H1 (cell line): ENCODE results near the gene MGMT. TPM values are rescaled to one million over a fixed set of nuclear protein-coding genes. Genes with fewer than 3 reads are reported as not detected.

Source experiments
- BACH1 ChIP-seq: IDR thresholded peaks from 2 replicates; pipeline ENCODE4 v1.6.1; 2012; ENCODE audit warnings: low read length, improper control_type of control experiment
- KDM1A ChIP-seq: fragments of 200-600, 300-600 bp; sonication (generic); IDR thresholded peaks from 2 replicates; pipeline ENCODE4 v1.7.1; 2016; ENCODE audit warnings: mild to moderate bottlenecking, low read length, borderline replicate concordance
- polyA plus RNA-seq, 7 experiments: library from polyadenylated mRNA; depleted of rRNA in 3 of 7; stranded (reverse) in 5 of 7; unstranded in 2 of 7; fragments of >200 nt in 5 of 7; fragments of 200-250 nt in 2 of 7; gene quantifications; 1 replicate in 5 of 7; 2 replicates in 1 of 7; 4 replicates in 1 of 7; pipeline versions ENCODE4 v1.2.1 to v1.2.3, GENCODE V29; 2011 to 2013; ENCODE audit warnings: missing spikeins in 2 of 7, mixed read lengths in 2 of 7
- total RNA-seq: library from RNA; stranded (reverse); fragmentation: NEBNext Ultra II Directional; extraction: Animal tissue kit (Norgen Biotek cat#: 25700); gene quantifications from 2 replicates; pipeline ENCODE4 v1.2.1, GENCODE V29; 2021
- TF ChIP-seq, protein P1 (sequence below): fragments of 300-600 bp; sonication (generic); IDR thresholded peaks from 2 replicates; pipeline ENCODE4 v1.7.1; 2012; ENCODE audit warnings: low read length, moderate library complexity, mild to moderate bottlenecking, inconsistent platforms; ENCODE audit not compliant: insufficient replicate concordance
- TF ChIP-seq, protein P2 (sequence below): IDR thresholded peaks from 2 replicates; pipeline ENCODE4 v1.6.1; 2012; ENCODE audit warnings: inconsistent platforms

MGMT gene
- total and polyA plus RNA-seq, 2 of the 8 experiments (the other 6 are each of a cell fraction or from before 2014, with no cell fraction given): 9.9 to 10.7 TPM

- TF ChIP-seq, protein P1, sequence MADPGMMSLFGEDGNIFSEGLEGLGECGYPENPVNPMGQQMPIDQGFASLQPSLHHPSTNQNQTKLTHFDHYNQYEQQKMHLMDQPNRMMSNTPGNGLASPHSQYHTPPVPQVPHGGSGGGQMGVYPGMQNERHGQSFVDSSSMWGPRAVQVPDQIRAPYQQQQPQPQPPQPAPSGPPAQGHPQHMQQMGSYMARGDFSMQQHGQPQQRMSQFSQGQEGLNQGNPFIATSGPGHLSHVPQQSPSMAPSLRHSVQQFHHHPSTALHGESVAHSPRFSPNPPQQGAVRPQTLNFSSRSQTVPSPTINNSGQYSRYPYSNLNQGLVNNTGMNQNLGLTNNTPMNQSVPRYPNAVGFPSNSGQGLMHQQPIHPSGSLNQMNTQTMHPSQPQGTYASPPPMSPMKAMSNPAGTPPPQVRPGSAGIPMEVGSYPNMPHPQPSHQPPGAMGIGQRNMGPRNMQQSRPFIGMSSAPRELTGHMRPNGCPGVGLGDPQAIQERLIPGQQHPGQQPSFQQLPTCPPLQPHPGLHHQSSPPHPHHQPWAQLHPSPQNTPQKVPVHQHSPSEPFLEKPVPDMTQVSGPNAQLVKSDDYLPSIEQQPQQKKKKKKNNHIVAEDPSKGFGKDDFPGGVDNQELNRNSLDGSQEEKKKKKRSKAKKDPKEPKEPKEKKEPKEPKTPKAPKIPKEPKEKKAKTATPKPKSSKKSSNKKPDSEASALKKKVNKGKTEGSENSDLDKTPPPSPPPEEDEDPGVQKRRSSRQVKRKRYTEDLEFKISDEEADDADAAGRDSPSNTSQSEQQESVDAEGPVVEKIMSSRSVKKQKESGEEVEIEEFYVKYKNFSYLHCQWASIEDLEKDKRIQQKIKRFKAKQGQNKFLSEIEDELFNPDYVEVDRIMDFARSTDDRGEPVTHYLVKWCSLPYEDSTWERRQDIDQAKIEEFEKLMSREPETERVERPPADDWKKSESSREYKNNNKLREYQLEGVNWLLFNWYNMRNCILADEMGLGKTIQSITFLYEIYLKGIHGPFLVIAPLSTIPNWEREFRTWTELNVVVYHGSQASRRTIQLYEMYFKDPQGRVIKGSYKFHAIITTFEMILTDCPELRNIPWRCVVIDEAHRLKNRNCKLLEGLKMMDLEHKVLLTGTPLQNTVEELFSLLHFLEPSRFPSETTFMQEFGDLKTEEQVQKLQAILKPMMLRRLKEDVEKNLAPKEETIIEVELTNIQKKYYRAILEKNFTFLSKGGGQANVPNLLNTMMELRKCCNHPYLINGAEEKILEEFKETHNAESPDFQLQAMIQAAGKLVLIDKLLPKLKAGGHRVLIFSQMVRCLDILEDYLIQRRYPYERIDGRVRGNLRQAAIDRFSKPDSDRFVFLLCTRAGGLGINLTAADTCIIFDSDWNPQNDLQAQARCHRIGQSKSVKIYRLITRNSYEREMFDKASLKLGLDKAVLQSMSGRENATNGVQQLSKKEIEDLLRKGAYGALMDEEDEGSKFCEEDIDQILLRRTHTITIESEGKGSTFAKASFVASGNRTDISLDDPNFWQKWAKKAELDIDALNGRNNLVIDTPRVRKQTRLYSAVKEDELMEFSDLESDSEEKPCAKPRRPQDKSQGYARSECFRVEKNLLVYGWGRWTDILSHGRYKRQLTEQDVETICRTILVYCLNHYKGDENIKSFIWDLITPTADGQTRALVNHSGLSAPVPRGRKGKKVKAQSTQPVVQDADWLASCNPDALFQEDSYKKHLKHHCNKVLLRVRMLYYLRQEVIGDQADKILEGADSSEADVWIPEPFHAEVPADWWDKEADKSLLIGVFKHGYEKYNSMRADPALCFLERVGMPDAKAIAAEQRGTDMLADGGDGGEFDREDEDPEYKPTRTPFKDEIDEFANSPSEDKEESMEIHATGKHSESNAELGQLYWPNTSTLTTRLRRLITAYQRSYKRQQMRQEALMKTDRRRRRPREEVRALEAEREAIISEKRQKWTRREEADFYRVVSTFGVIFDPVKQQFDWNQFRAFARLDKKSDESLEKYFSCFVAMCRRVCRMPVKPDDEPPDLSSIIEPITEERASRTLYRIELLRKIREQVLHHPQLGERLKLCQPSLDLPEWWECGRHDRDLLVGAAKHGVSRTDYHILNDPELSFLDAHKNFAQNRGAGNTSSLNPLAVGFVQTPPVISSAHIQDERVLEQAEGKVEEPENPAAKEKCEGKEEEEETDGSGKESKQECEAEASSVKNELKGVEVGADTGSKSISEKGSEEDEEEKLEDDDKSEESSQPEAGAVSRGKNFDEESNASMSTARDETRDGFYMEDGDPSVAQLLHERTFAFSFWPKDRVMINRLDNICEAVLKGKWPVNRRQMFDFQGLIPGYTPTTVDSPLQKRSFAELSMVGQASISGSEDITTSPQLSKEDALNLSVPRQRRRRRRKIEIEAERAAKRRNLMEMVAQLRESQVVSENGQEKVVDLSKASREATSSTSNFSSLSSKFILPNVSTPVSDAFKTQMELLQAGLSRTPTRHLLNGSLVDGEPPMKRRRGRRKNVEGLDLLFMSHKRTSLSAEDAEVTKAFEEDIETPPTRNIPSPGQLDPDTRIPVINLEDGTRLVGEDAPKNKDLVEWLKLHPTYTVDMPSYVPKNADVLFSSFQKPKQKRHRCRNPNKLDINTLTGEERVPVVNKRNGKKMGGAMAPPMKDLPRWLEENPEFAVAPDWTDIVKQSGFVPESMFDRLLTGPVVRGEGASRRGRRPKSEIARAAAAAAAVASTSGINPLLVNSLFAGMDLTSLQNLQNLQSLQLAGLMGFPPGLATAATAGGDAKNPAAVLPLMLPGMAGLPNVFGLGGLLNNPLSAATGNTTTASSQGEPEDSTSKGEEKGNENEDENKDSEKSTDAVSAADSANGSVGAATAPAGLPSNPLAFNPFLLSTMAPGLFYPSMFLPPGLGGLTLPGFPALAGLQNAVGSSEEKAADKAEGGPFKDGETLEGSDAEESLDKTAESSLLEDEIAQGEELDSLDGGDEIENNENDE: no peak
- TF ChIP-seq BACH1 (no peak), KDM1A (no peak)
- TF ChIP-seq, protein P2, sequence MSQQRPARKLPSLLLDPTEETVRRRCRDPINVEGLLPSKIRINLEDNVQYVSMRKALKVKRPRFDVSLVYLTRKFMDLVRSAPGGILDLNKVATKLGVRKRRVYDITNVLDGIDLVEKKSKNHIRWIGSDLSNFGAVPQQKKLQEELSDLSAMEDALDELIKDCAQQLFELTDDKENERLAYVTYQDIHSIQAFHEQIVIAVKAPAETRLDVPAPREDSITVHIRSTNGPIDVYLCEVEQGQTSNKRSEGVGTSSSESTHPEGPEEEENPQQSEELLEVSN: no peak
Measured at GRCh38 chr10:129621693-129622092, 154.7 kb downstream of the MGMT start (continued).
